Activated T-cell treated with anti-CD3 and anti-CD28 coated beads, Interleukin-2, amount 50 U/mL, for 72 hours (primary cell): ENCODE measurements around the gene SLC26A11. TPM values are rescaled to one million over a fixed set of nuclear protein-coding genes. Genes with fewer than 3 reads are reported as not detected.
"Not testable (repeated sequence)": the region's sequence is repeated elsewhere in the genome, so short reads cannot be mapped to it uniquely, and the experiment has no call there.

Source experiments
- ATAC-seq, 2 donors: fragments of 150-1000 bp; cut with Tn5 transposase; replicated peaks in 1 of 2; 2 replicates each; pipeline ENCODE4 v1.10.0; 2021; ENCODE audit warnings: moderate library complexity in 2 of 2, mild to moderate bottlenecking in 1 of 2
- DNase-seq, 2 donors: peaks; one replicate each; pipeline ENCODE4 v3.0.0; 2021 to 2022; ENCODE audit warnings: mixed read lengths in 1 of 2
- H3K27ac Mint-ChIP-seq: one replicate; pipeline ENCODE4 v1.8.0; 2022; ENCODE audit warnings: mild to moderate bottlenecking, moderate library complexity, mixed read lengths
- H3K27me3 Mint-ChIP-seq: one replicate; pipeline ENCODE4 v1.8.0; 2022; ENCODE audit warnings: low read depth, mixed read lengths
- H3K36me3 Mint-ChIP-seq, 2 donors: one replicate each; pipeline ENCODE4 v1.8.0; 2022; ENCODE audit warnings: mixed read lengths in 2 of 2, mild to moderate bottlenecking in 1 of 2; ENCODE audit not compliant: insufficient read depth in 2 of 2
- H3K4me1 Mint-ChIP-seq: one replicate; pipeline ENCODE4 v1.8.0; 2022; ENCODE audit warnings: low read depth, mixed read lengths
- H3K4me3 Mint-ChIP-seq, 2 donors: one replicate each; pipeline ENCODE4 v1.8.0; 2022; ENCODE audit warnings: mild to moderate bottlenecking in 2 of 2, mixed read lengths in 2 of 2, moderate library complexity in 2 of 2
- H3K9me3 Mint-ChIP-seq, 2 donors: one replicate each; pipeline ENCODE4 v1.8.0; 2022; ENCODE audit warnings: mixed read lengths in 2 of 2
- total RNA-seq, 2 donors: library from RNA; stranded (reverse); gene quantifications; one replicate each; pipeline ENCODE4 v1.2.3, GENCODE V29; 2022

The SLC26A11 gene
- total RNA-seq, 2 donors from 2014 or later, result 25.9 to 28.8 TPM

DNA sequence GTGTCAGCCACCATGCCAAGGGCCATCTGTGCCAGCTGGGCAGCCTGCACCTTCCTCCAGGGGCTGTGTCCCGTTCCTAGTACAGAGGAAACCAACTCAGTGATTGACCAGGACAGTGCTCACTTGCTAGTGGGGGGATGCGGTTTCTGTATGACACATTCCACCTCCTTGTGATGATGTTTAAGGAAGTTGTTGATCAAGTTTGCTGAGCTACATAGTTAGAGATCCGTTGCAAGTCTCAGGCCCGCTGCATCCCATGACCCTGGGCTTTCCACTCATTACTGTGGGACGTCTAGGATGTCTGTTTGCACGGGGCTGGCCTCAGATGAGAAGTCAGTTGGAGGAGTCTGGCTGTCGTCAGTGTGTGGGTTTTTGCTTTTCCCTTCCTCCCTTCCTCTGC, 74.0 kb downstream of the SLC26A11 start:
- ATAC-seq, result peak in 1 of 2 donors; percentile 12
- Mint-ChIP-seq H3K27me3 (no peaks in the 10 kb centered on the region), H3K4me3 (no peak overlapping the region), H3K9me3 (no peaks in the 10 kb centered on the region), H3K4me1 (peaks cover 11% of the 10 kb centered on the region), H3K36me3 (peaks cover 21 to 52% of the 10 kb centered on the region in 2 donors), H3K27ac (peak overlapping the region; percentile 70)
- no peak for DNase-seq

DNA sequence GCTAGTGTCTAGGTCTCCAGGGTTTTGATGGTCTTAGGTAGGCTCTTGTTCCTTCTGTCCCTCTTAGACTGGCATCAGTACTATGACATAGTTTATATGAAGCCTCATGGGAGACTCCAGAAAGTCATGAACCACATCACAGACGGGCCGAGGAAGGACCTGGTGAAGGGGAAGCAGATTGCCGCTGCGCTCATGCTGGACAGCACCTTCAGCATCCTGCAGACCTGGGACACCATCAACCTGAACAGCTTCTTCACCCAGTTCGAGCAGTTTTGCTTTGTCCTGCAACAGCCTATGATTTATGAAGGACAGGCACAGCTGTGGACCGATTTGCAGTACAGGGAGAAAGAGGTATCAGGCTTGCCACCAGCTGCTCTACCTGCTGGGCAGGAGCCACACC, 74.4 kb downstream of the SLC26A11 start:
- Mint-ChIP-seq H3K27me3 (no peaks in the 10 kb centered on the region), H3K9me3 (no peaks in the 10 kb centered on the region), H3K4me1 (peaks cover 11% of the 10 kb centered on the region), H3K27ac (peak overlapping the region; percentile 70), H3K4me3 (no peak overlapping the region), H3K36me3 (peaks cover 22 to 51% of the 10 kb centered on the region in 2 donors)
- ATAC-seq, result no peak
- DNase-seq, result no peak

DNA sequence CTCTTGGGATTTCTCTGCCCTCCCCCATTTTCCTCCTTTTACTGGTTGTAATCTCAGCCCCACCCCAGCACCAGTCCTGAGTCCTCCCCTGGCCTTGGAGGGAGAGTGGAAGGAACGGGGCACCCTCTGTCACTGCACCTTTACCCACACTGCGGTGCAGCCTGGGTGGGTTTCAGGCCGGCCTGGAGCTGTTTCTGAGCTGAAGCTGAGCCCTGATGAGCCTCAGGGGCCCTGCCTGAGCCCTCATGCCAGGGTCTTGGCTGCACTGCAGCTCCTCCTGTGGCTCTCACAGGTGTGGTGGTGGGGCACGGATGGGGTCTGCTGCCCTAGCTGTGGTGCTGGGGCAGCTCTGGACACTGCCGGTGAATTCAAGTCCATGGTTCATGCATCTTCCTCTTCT, 74.9 kb downstream of the SLC26A11 start:
- Mint-ChIP-seq H3K36me3 (peaks cover 24 to 56% of the 10 kb centered on the region in 2 donors), H3K4me3 (no peak overlapping the region), H3K27ac (no peak overlapping the region), H3K27me3 (no peaks in the 10 kb centered on the region), H3K4me1 (peaks cover 11% of the 10 kb centered on the region), H3K9me3 (no peaks in the 10 kb centered on the region)
- DNase-seq, result no peak
- no peak for ATAC-seq

DNA sequence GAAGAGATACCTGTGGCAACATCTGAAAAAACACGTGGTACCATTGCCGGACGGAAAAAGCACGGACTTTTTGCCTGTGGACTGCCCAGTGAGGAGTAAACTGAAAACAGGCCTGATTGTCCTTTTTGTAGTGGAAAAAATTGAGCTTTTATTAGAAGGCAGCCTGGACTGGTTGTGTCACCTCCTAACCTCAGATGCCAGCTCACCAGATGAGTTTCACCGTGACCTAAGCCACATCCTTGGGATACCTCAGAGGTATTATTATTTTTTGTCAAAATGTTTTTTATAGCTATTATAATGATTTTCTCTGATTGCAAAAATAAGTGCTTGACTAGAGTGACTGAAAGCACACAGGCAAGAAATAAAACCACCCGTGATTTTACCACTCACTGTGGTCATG, 75.3 kb downstream of the SLC26A11 start:
- peaks cover 11% of the 10 kb centered on the region for H3K4me1 Mint-ChIP-seq
- no peaks in the 10 kb centered on the region for H3K9me3 Mint-ChIP-seq
- DNase-seq, result no peak
- no peaks in the 10 kb centered on the region for H3K27me3 Mint-ChIP-seq
- ATAC-seq, result no peak
- peak overlapping the region; percentile 70 for H3K27ac Mint-ChIP-seq
- no peak overlapping the region for H3K4me3 Mint-ChIP-seq
- peaks cover 20 to 58% of the 10 kb centered on the region in 2 donors for H3K36me3 Mint-ChIP-seq

DNA sequence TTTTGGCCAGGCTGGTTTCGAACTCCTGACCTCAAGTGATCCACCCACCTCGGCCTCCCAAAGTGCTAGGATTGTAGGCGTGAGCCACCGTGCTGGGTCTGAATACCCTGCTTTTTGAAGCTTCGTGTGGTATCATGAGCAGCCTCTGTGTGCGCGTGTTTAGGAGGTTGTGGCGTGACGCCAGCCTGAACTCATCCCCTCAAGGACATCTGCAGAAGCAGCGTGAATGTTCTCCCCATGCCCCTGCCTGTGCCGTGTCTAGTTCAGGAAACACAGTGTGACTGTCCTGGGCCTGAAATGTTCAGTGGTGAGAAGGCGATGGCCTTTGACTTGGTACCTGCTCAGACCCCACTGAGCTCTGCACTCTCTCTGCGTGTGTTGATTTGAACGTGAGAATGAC, 76.0 kb downstream of the SLC26A11 start:
- ATAC-seq (no peak), DNase-seq (no peak)
- Mint-ChIP-seq H3K4me3 (no peak overlapping the region), H3K9me3 (no peaks in the 10 kb centered on the region), H3K27me3 (no peaks in the 10 kb centered on the region), H3K4me1 (peaks cover 11% of the 10 kb centered on the region), H3K27ac (peak overlapping the region; percentile 50), H3K36me3 (peaks cover 26 to 62% of the 10 kb centered on the region in 2 donors)

DNA sequence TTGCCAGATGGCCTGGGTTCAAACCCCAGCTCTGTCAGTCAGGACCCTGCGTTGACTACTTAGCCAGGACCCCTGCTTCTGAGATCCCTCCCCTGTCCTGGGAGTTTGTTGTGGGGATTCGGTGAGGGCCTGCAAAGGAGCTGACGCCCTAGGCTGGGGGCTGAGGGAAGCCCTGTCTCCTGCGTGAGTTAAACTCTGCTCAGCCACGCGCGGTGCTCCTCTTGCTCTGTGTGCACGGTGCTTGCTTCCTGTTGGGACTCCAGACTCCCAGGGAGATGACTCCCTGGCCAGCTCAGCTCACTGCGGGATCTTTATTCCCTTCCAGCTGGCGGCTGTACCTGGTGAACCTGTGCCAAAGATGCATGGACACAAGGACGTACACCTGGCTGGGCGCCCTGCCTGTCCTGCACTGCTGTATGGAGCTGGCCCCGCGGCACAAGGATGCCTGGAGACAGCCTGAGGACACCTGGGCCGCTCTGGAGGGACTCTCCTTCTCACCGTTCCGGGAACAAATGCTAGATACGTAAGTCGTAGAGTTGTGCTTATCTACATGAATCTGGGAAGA, 77.9 kb downstream of the SLC26A11 start:
- Mint-ChIP-seq H3K4me3 (no peak overlapping the region), H3K36me3 (peaks cover 35 to 67% of the 10 kb centered on the region in 2 donors), H3K4me1 (peaks cover 11% of the 10 kb centered on the region), H3K9me3 (no peaks in the 10 kb centered on the region), H3K27me3 (no peaks in the 10 kb centered on the region), H3K27ac (peak overlapping the region; percentile 1)
- DNase-seq (no peak), ATAC-seq (no peak)

DNA sequence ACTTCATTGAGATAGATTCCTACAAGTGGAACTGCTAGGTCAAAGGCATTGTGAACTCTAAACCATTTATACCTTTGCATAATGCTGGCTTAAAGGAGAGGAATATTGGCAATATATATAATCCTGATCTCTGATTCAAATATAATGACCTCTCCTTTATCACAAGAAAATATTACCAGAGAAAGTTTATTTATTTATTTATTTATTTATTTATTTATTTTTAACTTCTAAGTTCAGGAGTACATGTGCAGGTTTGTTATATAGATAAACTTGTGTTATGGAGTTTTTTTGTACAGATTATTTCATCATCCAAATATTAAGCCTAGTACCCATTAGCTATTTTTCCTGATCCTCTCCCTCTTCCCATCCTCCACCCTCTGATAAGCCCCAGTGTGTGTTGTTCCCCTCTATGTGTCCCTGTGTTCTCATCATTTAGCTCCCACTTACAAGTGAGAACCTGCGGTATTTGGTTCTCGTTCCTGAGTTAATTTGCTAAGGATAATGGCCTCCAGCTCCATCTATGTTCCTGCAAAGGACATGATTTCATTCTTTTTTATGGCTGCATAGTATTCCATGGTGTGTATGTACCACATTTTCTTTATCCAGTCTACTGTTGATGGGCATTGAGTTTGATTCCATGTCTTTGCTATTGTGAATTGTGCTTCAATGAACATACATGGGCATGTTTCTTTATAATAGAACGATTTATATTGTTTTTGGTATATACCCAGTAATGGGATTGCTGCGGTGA, 79.3 kb downstream of the SLC26A11 start:
- H3K27me3 Mint-ChIP-seq, ATAC-seq, H3K4me1 Mint-ChIP-seq, H3K9me3 Mint-ChIP-seq, DNase-seq: not testable (repeated sequence)
- H3K4me3 Mint-ChIP-seq, result peak overlapping the region in 1 of 2 donors; percentile 19
- peaks cover 32 to 68% of the 10 kb centered on the region in 2 donors for H3K36me3 Mint-ChIP-seq
- H3K27ac Mint-ChIP-seq, result peak overlapping the region; percentile 86

DNA sequence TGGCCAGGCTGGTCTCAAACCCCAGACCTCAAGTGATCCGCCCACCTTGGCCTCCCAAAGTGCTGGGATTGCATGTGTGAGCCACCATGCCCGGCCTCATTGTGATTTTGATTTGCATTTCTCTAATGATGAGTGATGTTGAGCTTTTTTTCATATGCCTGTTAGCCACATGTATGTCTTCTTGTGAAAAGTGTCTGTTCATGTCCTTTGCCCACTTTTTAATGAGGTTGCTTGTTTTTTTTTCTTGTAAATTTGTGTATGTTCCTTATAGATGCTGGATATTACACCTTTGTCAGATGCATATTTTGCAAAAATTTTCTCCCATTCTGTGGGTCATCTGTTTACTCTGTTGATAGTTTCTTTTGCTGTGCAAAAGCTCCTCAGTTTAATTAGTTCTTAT, 80.5 kb downstream of the SLC26A11 start:
- not testable (repeated sequence) for ATAC-seq, DNase-seq, H3K9me3 Mint-ChIP-seq, H3K27ac Mint-ChIP-seq, H3K27me3 Mint-ChIP-seq, H3K4me3 Mint-ChIP-seq
- Mint-ChIP-seq H3K36me3 (peaks cover 35 to 71% of the 10 kb centered on the region in 2 donors), H3K4me1 (peaks cover 11% of the 10 kb centered on the region)

Other genes with a start within 250 kb of the SLC26A11 start
- 10 to 100 TPM; 15.8 to 32.8 TPM for gene TBC1D16, start 184.6 kb upstream of the SLC26A11 start, total RNA-seq
- 1 to 10 TPM in 1 of 2 donors, under 1 TPM in 1; 0.53 to 1.3 TPM for gene CCDC40, start 183.8 kb upstream of the SLC26A11 start, total RNA-seq
- gene GAA, start 118.8 kb upstream of the SLC26A11 start, total RNA-seq, result 10 to 100 TPM; 31.7 to 37.1 TPM
- gene EIF4A3, start 73.3 kb upstream of the SLC26A11 start, total RNA-seq, result 100 to 1,000 TPM in 1 of 2 donors, 10 to 100 TPM in 1; 91.8 to 104 TPM
- gene CARD14, start 50.4 kb upstream of the SLC26A11 start, total RNA-seq, result under 1 TPM in 1 of 2 donors, not detected in 1; 0.39 TPM
- gene SGSH, start 94 bp upstream of the SLC26A11 start, total RNA-seq, result 10 to 100 TPM; 51.3 to 64.4 TPM
- gene RNF213, start 40.4 kb downstream of the SLC26A11 start, total RNA-seq, result 100 to 1,000 TPM; 546 to 651 TPM
- 10 to 100 TPM; 25.3 to 29.0 TPM for gene ENDOV, start 194.7 kb downstream of the SLC26A11 start, total RNA-seq